Fibroblast of skin of right quadriceps (primary cell): ENCODE measurements around the gene NSUN7.
A peak's percentile ranks its signal among the peaks of the same experiment; 100 is the strongest.

ENCODE experiments used
- DNase-seq: peaks from one replicate; pipeline ENCODE4 v3.0.0-alpha.2; 2013

Gene NSUN7

DNA sequence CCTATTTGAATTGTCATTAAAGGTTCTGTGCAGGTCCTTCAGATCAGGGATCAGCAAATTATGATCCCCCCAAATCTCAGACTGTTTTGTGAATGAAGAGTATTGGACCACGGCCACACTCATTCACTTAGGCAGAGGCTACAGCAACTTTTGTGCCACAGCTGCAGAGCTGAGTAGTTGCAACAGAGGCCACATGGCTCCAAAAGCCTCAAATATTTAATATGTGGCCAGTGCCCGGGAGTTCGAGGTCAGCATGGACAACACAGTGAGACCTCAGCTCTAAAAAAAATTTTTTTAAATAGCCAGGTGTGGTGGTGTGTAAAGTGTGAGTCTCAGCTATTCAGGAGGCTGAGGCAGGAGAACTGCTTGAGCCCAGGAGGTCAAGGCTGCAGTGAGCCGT lies 100.7 kb downstream of the NSUN7 start:
- DNase-seq: no peak

DNA sequence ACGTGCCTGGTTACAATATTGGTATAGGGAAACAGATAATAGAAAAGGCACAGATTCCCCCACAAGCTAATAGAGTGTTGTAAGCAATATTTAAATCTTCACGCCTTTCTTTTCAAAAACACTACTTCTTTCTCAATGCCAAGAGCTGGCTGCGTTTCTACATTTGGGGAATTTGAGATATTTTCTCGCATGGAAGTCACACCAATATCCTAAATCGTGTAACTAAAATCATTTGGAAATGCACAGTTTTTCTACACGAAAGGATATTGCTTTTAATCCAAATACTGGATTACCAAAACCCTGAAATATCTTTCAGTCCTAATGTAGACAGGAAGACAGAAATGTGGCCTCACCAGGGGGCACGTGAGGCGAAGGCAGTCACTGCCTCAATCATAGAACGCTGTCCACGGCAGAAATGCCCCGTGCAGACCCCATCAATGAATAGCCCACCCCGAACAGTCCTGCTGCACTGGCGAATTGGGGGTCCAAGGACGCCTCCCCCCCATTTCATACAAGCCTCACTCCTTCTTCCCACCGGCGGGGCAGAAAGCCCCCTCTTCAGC lies 106.6 kb downstream of the NSUN7 start:
- DNase-seq: no peak

DNA sequence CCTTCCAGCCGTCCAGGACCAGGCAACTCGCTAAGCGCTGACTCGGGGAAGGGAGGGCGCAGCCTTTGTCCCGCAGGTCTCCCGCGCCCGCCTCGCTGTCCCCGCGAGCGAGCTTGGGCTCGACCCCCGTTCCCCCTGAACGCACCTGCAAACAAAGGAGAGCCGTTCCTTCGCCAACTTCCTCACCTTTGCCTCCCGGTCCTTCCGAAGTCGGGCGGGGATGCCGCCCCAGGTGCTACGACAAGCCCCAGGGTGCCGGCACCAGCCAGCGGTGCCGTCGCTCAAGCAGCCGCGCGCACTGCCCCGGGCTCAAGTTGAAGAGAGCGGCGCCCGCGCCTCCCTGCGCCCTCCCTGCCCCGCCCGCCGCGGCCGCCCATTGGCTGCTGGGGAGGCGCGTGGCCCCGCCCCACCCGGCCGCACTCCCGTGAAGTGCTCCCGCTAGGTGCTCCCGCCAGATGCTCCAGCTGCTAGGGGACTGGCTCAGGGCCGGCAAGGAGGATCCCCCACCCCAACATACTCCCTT lies 107.1 kb downstream of the NSUN7 start:
- DNase-seq: peak; percentile 64

GRCh38 chr4:40857956-40858355 lies 108.2 kb downstream of the NSUN7 start:
- no peak for DNase-seq

DNA sequence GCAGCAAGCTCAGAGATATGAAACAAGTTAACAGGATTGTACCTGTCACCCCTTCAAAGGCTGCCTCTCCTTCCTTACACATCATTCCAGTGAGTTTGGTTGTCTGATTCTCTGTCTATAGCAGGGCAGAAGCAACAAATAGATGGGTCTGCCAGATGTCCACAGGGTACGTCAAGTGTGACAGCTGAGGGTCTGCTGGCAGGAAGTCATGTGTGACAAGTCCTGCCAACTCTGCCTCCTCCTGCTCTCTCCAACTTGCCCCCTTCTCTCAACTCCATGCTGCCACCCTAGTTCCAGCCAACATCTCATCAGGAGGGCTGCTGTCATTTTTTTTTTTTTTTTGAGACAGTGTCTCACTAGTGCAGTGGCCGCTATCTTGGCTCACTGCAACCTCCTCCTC lies 109.2 kb downstream of the NSUN7 start:
- no peak for DNase-seq
